ENCODE measurements around the gene EAF2.

The EAF2 gene

GRCh38 chr3:121896823-121897222 lies 61.8 kb downstream of the EAF2 start:
- Histone ChIP-seq H4K12ac (ENCODE audit: low read depth, low read length) (no peak overlapping the region), H2BK5ac (ENCODE audit: low read depth, low read length, poor library complexity) (no peak overlapping the region), H3K9me3 (ENCODE audit: insufficient read depth, low read depth, low read length) (no peaks in the 10 kb centered on the region), H3K4me1 (ENCODE audit: control insufficient read depth in 1 of 2, insufficient read depth in 2 of 2, low read length in 2 of 2) (peaks cover 8 to 10% of the 10 kb centered on the region in 2 experiments), H2BK120ac (ENCODE audit: insufficient read depth, low read length, poor library complexity) (no peak overlapping the region), H3K27me3 (ENCODE audit: insufficient read depth, low read length) (no peaks in the 10 kb centered on the region), H3K79me1 (ENCODE audit: low read length) (peaks cover 3% of the 10 kb centered on the region), H3K4me2 (ENCODE audit: low read length) (no peak overlapping the region), H3K23ac (ENCODE audit: low read length) (no peak overlapping the region), H3K79me2 (ENCODE audit: control insufficient read depth, insufficient read depth, low read length, poor library complexity) (no peaks in the 10 kb centered on the region), H3K4me3 (ENCODE audit: low read depth, low read length) (no peak overlapping the region), H2BK12ac (ENCODE audit: low read length) (no peak overlapping the region), H3K9ac (ENCODE audit: low read length) (no peak overlapping the region), H2AK5ac (ENCODE audit: low read length) (no peak overlapping the region), H3K14ac (ENCODE audit: low read length) (no peak overlapping the region), H4K91ac (ENCODE audit: low read depth, low read length) (no peak overlapping the region), H2AFZ (ENCODE audit: insufficient read depth, low read length, poor library complexity) (no peak overlapping the region), H3K36me3 (ENCODE audit: control insufficient read depth in 1 of 2, insufficient read depth in 2 of 2, low read length in 2 of 2) (no peaks in the 10 kb centered on the region), H3K27ac (ENCODE audit: low read depth, low read length) (no peak overlapping the region), H3K4ac (ENCODE audit: low read depth, low read length) (no peak overlapping the region), H4K8ac (ENCODE audit: low read depth, low read length) (no peak overlapping the region), H3K18ac (ENCODE audit: low read length) (no peak overlapping the region)
- peak; percentile 60 to 92 for DNase-seq

- H3K4me2 ChIP-seq (ENCODE audit: low read length), result no peak overlapping the region
- no peaks in the 10 kb centered on the region for H3K36me3 ChIP-seq (ENCODE audit: control insufficient read depth in 1 of 2, insufficient read depth in 2 of 2, low read length in 2 of 2)
- no peaks in the 10 kb centered on the region for H3K79me2 ChIP-seq (ENCODE audit: control insufficient read depth, insufficient read depth, low read length, poor library complexity)
- no peak overlapping the region for H3K4ac ChIP-seq (ENCODE audit: low read depth, low read length)
- H3K9ac ChIP-seq (ENCODE audit: low read length), result no peak overlapping the region
- no peak overlapping the region for H2AFZ ChIP-seq (ENCODE audit: insufficient read depth, low read length, poor library complexity)
- no peak overlapping the region for H4K91ac ChIP-seq (ENCODE audit: low read depth, low read length)
- no peak overlapping the region for H3K27ac ChIP-seq (ENCODE audit: low read depth, low read length)
- H3K18ac ChIP-seq (ENCODE audit: low read length), result no peak overlapping the region
- no CpG with 5 or more reads among the region's 3 CpGs for WGBS (ENCODE audit: extremely low coverage, insufficient coverage, insufficient read length)
- no peak overlapping the region for H4K12ac ChIP-seq (ENCODE audit: low read depth, low read length)
- no peak overlapping the region for H3K4me3 ChIP-seq (ENCODE audit: low read depth, low read length)
- no peak overlapping the region for H2BK120ac ChIP-seq (ENCODE audit: insufficient read depth, low read length, poor library complexity)
- no peak overlapping the region for H3K14ac ChIP-seq (ENCODE audit: low read length)
- no peak overlapping the region for H3K23ac ChIP-seq (ENCODE audit: low read length)
- no peak overlapping the region for H2AK5ac ChIP-seq (ENCODE audit: low read length)
- no peaks in the 10 kb centered on the region for H3K27me3 ChIP-seq (ENCODE audit: insufficient read depth, low read length)
- no peak overlapping the region for H2BK5ac ChIP-seq (ENCODE audit: low read depth, low read length, poor library complexity)
- no peaks in the 10 kb centered on the region for H3K9me3 ChIP-seq (ENCODE audit: insufficient read depth, low read depth, low read length)
- H2BK12ac ChIP-seq (ENCODE audit: low read length), result no peak overlapping the region
- DNase-seq, result peak; percentile 75 to 94
- no peak overlapping the region for H4K8ac ChIP-seq (ENCODE audit: low read depth, low read length)
- H3K79me1 ChIP-seq (ENCODE audit: low read length), result peaks cover 3% of the 10 kb centered on the region
- peaks cover 8 to 10% of the 10 kb centered on the region in 2 experiments for H3K4me1 ChIP-seq (ENCODE audit: control insufficient read depth in 1 of 2, insufficient read depth in 2 of 2, low read length in 2 of 2)
Observed at GRCh38 chr3:121897296-121897695, 62.3 kb downstream of the EAF2 start.

GRCh38 chr3:121913305-121913990 lies 78.4 kb downstream of the EAF2 start:
- no peak overlapping the region for H4K8ac ChIP-seq (ENCODE audit: low read depth, low read length)
- WGBS (ENCODE audit: extremely low coverage, insufficient coverage, insufficient read length), result no CpG with 5 or more reads among the region's 2 CpGs

GRCh38 chr3:121914081-121914998 lies 79.3 kb downstream of the EAF2 start:
- no peak overlapping the region for H3K4ac ChIP-seq (ENCODE audit: low read depth, low read length)
- H3K9ac ChIP-seq (ENCODE audit: low read length), result no peak overlapping the region
- H3K36me3 ChIP-seq (ENCODE audit: control insufficient read depth in 1 of 2, insufficient read depth in 2 of 2, low read length in 2 of 2), result no peaks in the 10 kb centered on the region
- H3K79me1 ChIP-seq (ENCODE audit: low read length), result no peaks in the 10 kb centered on the region
- no peak overlapping the region for H2AK5ac ChIP-seq (ENCODE audit: low read length)
- H3K4me3 ChIP-seq (ENCODE audit: low read depth, low read length), result no peak overlapping the region
- no peaks in the 10 kb centered on the region for H3K79me2 ChIP-seq (ENCODE audit: control insufficient read depth, insufficient read depth, low read length, poor library complexity)
- H3K4me1 ChIP-seq (ENCODE audit: control insufficient read depth in 1 of 2, insufficient read depth in 2 of 2, low read length in 2 of 2), result no peaks in the 10 kb centered on the region
- H2AFZ ChIP-seq (ENCODE audit: insufficient read depth, low read length, poor library complexity), result no peak overlapping the region
- H2BK120ac ChIP-seq (ENCODE audit: insufficient read depth, low read length, poor library complexity), result no peak overlapping the region
- H2BK5ac ChIP-seq (ENCODE audit: low read depth, low read length, poor library complexity), result no peak overlapping the region
- no peak overlapping the region for H3K23ac ChIP-seq (ENCODE audit: low read length)
- no peak overlapping the region for H3K18ac ChIP-seq (ENCODE audit: low read length)
- no peak for DNase-seq
- no peak overlapping the region for H4K8ac ChIP-seq (ENCODE audit: low read depth, low read length)
- WGBS (ENCODE audit: extremely low coverage, insufficient coverage, insufficient read length), result no CpG with 5 or more reads among the region's 12 CpGs
- no peaks in the 10 kb centered on the region for H3K9me3 ChIP-seq (ENCODE audit: insufficient read depth, low read depth, low read length)
- H3K4me2 ChIP-seq (ENCODE audit: low read length), result no peak overlapping the region
- H4K91ac ChIP-seq (ENCODE audit: low read depth, low read length), result no peak overlapping the region
- no peak overlapping the region for H4K12ac ChIP-seq (ENCODE audit: low read depth, low read length)
- H3K27me3 ChIP-seq (ENCODE audit: insufficient read depth, low read length), result no peaks in the 10 kb centered on the region
- H3K27ac ChIP-seq (ENCODE audit: low read depth, low read length), result no peak overlapping the region
- no peak overlapping the region for H3K14ac ChIP-seq (ENCODE audit: low read length)
- no peak overlapping the region for H2BK12ac ChIP-seq (ENCODE audit: low read length)

More at GRCh38 chr3:121913305-121913990, 78.4 kb downstream of the EAF2 start:
- H2AFZ ChIP-seq (ENCODE audit: insufficient read depth, low read length, poor library complexity), result no peak overlapping the region
- no peak overlapping the region for H2BK5ac ChIP-seq (ENCODE audit: low read depth, low read length, poor library complexity)
- no peak overlapping the region for H4K12ac ChIP-seq (ENCODE audit: low read depth, low read length)
- H3K23ac ChIP-seq (ENCODE audit: low read length), result no peak overlapping the region
- no peaks in the 10 kb centered on the region for H3K79me2 ChIP-seq (ENCODE audit: control insufficient read depth, insufficient read depth, low read length, poor library complexity)
- H3K4ac ChIP-seq (ENCODE audit: low read depth, low read length), result no peak overlapping the region
- H2BK120ac ChIP-seq (ENCODE audit: insufficient read depth, low read length, poor library complexity), result no peak overlapping the region
- DNase-seq, result no peak
- no peaks in the 10 kb centered on the region for H3K4me1 ChIP-seq (ENCODE audit: control insufficient read depth in 1 of 2, insufficient read depth in 2 of 2, low read length in 2 of 2)
- H3K14ac ChIP-seq (ENCODE audit: low read length), result no peak overlapping the region
- no peak overlapping the region for H3K18ac ChIP-seq (ENCODE audit: low read length)
- no peak overlapping the region for H4K91ac ChIP-seq (ENCODE audit: low read depth, low read length)
- H3K27me3 ChIP-seq (ENCODE audit: insufficient read depth, low read length), result no peaks in the 10 kb centered on the region
- H3K36me3 ChIP-seq (ENCODE audit: control insufficient read depth in 1 of 2, insufficient read depth in 2 of 2, low read length in 2 of 2), result no peaks in the 10 kb centered on the region
- H3K4me2 ChIP-seq (ENCODE audit: low read length), result no peak overlapping the region
- H2AK5ac ChIP-seq (ENCODE audit: low read length), result no peak overlapping the region
- no peaks in the 10 kb centered on the region for H3K79me1 ChIP-seq (ENCODE audit: low read length)
- no peak overlapping the region for H3K4me3 ChIP-seq (ENCODE audit: low read depth, low read length)
- H3K9me3 ChIP-seq (ENCODE audit: insufficient read depth, low read depth, low read length), result no peaks in the 10 kb centered on the region
- H3K9ac ChIP-seq (ENCODE audit: low read length), result no peak overlapping the region
- no peak overlapping the region for H3K27ac ChIP-seq (ENCODE audit: low read depth, low read length)
- no peak overlapping the region for H2BK12ac ChIP-seq (ENCODE audit: low read length)
